Endodermal cell (in vitro differentiated cells): ENCODE data around the gene HSFX3. TPM values are rescaled to one million over a fixed set of nuclear protein-coding genes. Genes with fewer than 3 reads are reported as not detected.
A peak's percentile ranks its signal among the peaks of the same experiment; 100 is the strongest.

Source experiments
- DNase-seq: peaks from one replicate; pipeline ENCODE4 v3.0.0-alpha.2; 2017
- H3K27ac ChIP-seq: 2 replicates; pipeline ENCODE4 v1.5.1; 2013; ENCODE audit warnings: mild to moderate bottlenecking, low read depth, low read length, moderate library complexity
- H3K27me3 ChIP-seq: 2 replicates; pipeline ENCODE4 v1.6.1; 2013; ENCODE audit warnings: mild to moderate bottlenecking, low read length, moderate library complexity; ENCODE audit not compliant: insufficient read depth, control insufficient read depth, poor library complexity, severe bottlenecking
- H3K36me3 ChIP-seq: 2 replicates; pipeline ENCODE4 v1.7.0; 2013; ENCODE audit warnings: mild to moderate bottlenecking, low read length, moderate library complexity; ENCODE audit not compliant: control insufficient read depth, insufficient read depth
- H3K4me1 ChIP-seq: one replicate; pipeline ENCODE4 v1.7.0; 2013; ENCODE audit warnings: low read length; ENCODE audit not compliant: control insufficient read depth, insufficient read depth
- H3K4me3 ChIP-seq: 2 replicates; pipeline ENCODE4 v1.5.1; 2013; ENCODE audit warnings: mild to moderate bottlenecking, low read length, moderate library complexity
- H3K9ac ChIP-seq: 2 replicates; pipeline ENCODE4 v1.6.1; 2013; ENCODE audit warnings: mild to moderate bottlenecking, low read length, moderate library complexity; ENCODE audit not compliant: poor library complexity, severe bottlenecking; ENCODE audit errors: extremely low read depth
- H3K9me3 ChIP-seq: 2 replicates; pipeline ENCODE4 v1.6.1; 2013; ENCODE audit warnings: mild to moderate bottlenecking, low read length, moderate library complexity; ENCODE audit not compliant: control insufficient read depth
- H3K27ac Mint-ChIP-seq: 2 replicates; pipeline ENCODE4 v1.8.0; 2020; ENCODE audit warnings: mixed read lengths
- H3K27me3 Mint-ChIP-seq: 2 replicates; pipeline ENCODE4 v1.8.0; 2021; ENCODE audit warnings: mild to moderate bottlenecking, mixed read lengths; ENCODE audit not compliant: insufficient read depth
- H3K36me3 Mint-ChIP-seq: 2 replicates; pipeline ENCODE4 v1.8.0; 2020; ENCODE audit warnings: low read depth, mixed read lengths
- H3K4me1 Mint-ChIP-seq: 2 replicates; pipeline ENCODE4 v1.8.0; 2020; ENCODE audit warnings: mixed read lengths
- H3K4me3 Mint-ChIP-seq: 2 replicates; pipeline ENCODE4 v1.8.0; 2020; ENCODE audit warnings: mild to moderate bottlenecking, moderate library complexity, mixed read lengths
- H3K9me3 Mint-ChIP-seq: 2 replicates; pipeline ENCODE4 v1.8.0; 2020; ENCODE audit warnings: mild to moderate bottlenecking, mixed read lengths
- WGBS, 2 experiments: methylation state at CpG; one replicate each; pipeline versions ENCODE4 v1.1.5 to v1.1.7; 2013; ENCODE audit warnings: missing lambda C conversion rate in 2 of 2, mixed read lengths in 1 of 2; ENCODE audit not compliant: insufficient coverage in 1 of 2, insufficient read length in 1 of 2; 5-methylcytosine and 5-hydroxymethylcytosine counted together
- total RNA-seq, 2 donors: library from RNA; stranded (reverse); fragmentation: NEBNext Ultra II Directional in 1 of 2; extraction: Animal tissue kit (Norgen Biotek cat#: 25700) in 1 of 2; gene quantifications; 2 replicates in 1 of 2; 3 replicates in 1 of 2; pipeline ENCODE4 v1.2.1, GENCODE V29; 2021
- TF ChIP-seq, protein P1 (sequence below): fragments of 200-600 bp; sonication (generic); conservative IDR thresholded peaks from 2 replicates; pipeline ENCODE4 v1.5.0; 2021; ENCODE audit warnings: antibody characterized with exemption, mild to moderate bottlenecking

Gene HSFX3
- total RNA-seq, 2 donors from 2014 or later, result not detected

DNA sequence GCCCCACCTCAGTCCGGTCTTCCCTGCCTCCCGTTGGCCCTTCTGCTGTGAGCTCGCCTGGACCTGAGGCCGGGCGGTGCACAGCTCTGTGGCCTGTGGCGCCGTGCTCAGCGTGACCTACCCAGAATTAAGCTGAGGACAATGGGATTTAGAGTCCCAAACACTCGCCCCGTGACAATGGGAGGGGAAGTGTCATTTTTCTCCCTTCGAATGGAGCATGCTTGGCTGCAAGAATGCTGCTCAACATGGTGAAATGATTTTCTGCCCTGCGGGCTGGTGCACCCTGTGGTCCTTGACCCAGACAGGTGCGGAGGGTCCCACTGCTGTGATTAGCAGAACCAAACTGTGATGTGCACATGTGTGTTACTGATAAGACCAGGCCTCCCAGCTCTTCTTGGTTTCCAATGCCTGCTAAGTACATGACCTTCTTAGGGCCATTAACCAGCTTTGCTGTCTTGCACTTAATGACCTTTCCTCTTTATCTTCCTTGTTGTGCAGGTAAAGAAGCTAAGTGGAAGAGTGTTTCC lies 8.1 kb downstream of the HSFX3 start:
- H3K27ac ChIP-seq, result no peak overlapping the region
- no peaks in the 10 kb centered on the region for H3K36me3 ChIP-seq
- Mint-ChIP-seq H3K27me3 (no peaks in the 10 kb centered on the region), H3K36me3 (peaks cover 2% of the 10 kb centered on the region), H3K4me1 (peaks cover 2% of the 10 kb centered on the region), H3K4me3 (peak overlapping the region; percentile 81), H3K27ac (peak overlapping the region; percentile 90), H3K9me3 (peaks cover 18% of the 10 kb centered on the region)
- no peaks in the 10 kb centered on the region for H3K27me3 ChIP-seq
- TF ChIP-seq, protein P1, sequence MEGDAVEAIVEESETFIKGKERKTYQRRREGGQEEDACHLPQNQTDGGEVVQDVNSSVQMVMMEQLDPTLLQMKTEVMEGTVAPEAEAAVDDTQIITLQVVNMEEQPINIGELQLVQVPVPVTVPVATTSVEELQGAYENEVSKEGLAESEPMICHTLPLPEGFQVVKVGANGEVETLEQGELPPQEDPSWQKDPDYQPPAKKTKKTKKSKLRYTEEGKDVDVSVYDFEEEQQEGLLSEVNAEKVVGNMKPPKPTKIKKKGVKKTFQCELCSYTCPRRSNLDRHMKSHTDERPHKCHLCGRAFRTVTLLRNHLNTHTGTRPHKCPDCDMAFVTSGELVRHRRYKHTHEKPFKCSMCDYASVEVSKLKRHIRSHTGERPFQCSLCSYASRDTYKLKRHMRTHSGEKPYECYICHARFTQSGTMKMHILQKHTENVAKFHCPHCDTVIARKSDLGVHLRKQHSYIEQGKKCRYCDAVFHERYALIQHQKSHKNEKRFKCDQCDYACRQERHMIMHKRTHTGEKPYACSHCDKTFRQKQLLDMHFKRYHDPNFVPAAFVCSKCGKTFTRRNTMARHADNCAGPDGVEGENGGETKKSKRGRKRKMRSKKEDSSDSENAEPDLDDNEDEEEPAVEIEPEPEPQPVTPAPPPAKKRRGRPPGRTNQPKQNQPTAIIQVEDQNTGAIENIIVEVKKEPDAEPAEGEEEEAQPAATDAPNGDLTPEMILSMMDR, result no peak
- 19% methylated on average over 13 of the region's 13 CpGs; no CpG with 5 or more reads in 1 of the 2 experiments for WGBS, 2 experiments
- H3K4me1 ChIP-seq, result no peaks in the 10 kb centered on the region
- H3K9me3 ChIP-seq, result no peaks in the 10 kb centered on the region
- peak overlapping the region; percentile 87 for H3K4me3 ChIP-seq
- peak overlapping the region; percentile 63 for H3K9ac ChIP-seq
- peak; percentile 63 for DNase-seq

DNA sequence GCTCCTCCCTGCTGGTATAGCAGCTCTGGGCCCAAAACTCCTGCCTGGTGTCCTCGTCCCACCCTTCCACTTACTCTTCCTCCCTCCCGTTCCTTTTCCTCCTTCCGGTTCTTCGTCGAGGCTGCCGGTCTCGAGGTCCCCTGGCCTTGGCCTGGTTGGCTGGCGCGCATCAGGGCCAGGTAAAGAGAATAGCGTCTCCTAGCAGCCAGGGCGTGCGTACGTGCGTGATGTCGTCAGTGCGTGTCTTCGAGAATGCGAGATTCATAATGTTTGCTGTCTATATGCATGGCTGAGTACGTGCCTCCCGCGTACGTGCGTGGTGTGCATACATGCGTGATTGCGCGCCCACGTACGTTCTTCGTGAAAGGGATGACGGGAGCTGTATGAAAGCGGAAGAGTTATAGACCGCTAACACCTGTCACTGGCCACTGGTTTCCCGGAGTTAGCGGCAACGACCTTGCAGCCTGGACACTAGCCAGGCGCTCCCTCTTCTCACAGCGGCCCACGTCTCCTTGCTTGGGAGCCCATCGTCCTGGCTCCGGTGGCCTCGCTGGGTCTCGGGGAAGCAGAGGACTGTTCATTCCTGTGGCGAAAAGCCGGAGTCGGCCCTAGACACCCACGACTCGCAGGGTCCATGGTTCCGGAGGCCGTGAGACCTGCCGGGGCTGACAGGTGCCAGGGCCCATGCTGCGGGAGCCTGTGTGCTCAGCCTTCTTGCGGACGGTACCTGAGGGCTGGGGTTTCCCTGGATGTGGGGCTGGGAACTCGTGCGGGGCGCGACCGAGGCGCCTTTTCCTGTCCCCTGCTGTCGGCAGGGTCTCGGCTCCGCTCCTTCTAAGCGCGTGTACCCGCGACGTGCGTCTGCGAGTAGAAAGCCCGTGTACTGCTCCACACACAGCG lies 8.9 kb downstream of the HSFX3 start, which contains the start of gene EOLA1:
EOLA1 (plus strand) TSS at position 392 of the 900 bp plus-strand sequence. CDS start 4,619 bp downstream, outside the sequence.
- TF ChIP-seq, protein P1, result no peak
- Histone ChIP-seq H3K9me3 (no peaks in the 10 kb centered on the region), H3K9ac (peak within 1 kb of the TSS; percentile 63), H3K27me3 (no peaks in the 10 kb centered on the region), H3K36me3 (no peaks in the 10 kb centered on the region), H3K4me1 (no peaks in the 10 kb centered on the region), H3K4me3 (peak within 1 kb of the TSS; percentile 87), H3K27ac (peak within 1 kb of the TSS; percentile 85)
- peak within 1 kb of the TSS; percentile 81 for H3K4me3 Mint-ChIP-seq
- H3K27me3 Mint-ChIP-seq, result no peaks in the 10 kb centered on the region
- peaks cover 21% of the 10 kb centered on the region for H3K9me3 Mint-ChIP-seq
- WGBS, 2 experiments, result 0 to 1% methylated on average over 13 to 71 of the region's 71 CpGs
- H3K27ac Mint-ChIP-seq, result peak within 1 kb of the TSS; percentile 92
- DNase-seq, result no peak
- peaks cover 2% of the 10 kb centered on the region for H3K36me3 Mint-ChIP-seq
- peaks cover 2% of the 10 kb centered on the region for H3K4me1 Mint-ChIP-seq

DNA sequence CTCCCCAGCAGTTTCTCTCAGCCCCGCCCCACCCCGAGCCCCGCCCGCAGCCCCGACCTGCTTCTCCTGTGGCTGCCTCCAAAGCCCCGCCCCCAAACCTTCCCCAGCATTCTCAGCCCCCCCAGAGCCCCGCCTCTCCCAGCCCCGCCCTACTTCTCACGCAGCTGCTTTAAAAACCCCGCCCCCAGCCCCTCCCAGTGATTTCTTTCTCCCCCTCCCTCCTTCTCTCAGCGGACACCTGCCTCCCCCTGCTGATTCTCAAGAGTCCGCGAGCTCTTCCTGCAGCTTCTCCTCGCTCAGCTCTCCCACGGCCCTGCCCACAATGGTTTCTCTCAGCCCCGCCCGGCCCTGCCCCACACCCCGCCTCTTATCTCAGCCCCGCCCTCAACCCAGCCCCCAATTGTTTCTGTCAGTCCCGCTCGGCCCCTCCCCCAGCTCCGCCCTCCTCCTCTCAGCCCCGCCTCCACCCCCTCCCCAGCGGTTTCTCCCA lies 9.5 kb downstream of the HSFX3 start:
- no peaks in the 10 kb centered on the region for H3K36me3 ChIP-seq
- peak; percentile 95 for DNase-seq
- WGBS, 2 experiments, result 0% methylated on average over 12 of the region's 24 CpGs; no CpG with 5 or more reads in 1 of the 2 experiments
- Mint-ChIP-seq H3K4me1 (peaks cover 2% of the 10 kb centered on the region), H3K9me3 (peaks cover 23% of the 10 kb centered on the region), H3K4me3 (peak overlapping the region; percentile 81), H3K36me3 (peaks cover 2% of the 10 kb centered on the region), H3K27me3 (no peaks in the 10 kb centered on the region), H3K27ac (peak overlapping the region; percentile 90)
- H3K4me3 ChIP-seq, result peak overlapping the region; percentile 87
- H3K9me3 ChIP-seq, result no peaks in the 10 kb centered on the region
- H3K4me1 ChIP-seq, result no peaks in the 10 kb centered on the region
- H3K27me3 ChIP-seq, result no peaks in the 10 kb centered on the region
- TF ChIP-seq, protein P1, result no peak
- peak overlapping the region; percentile 63 for H3K9ac ChIP-seq
- peak overlapping the region; percentile 85 for H3K27ac ChIP-seq
